Suprapubic skin (tissue), 4 donors: Measurements from ENCODE around the gene MBNL2. TPM values are rescaled to one million over a fixed set of nuclear protein-coding genes. Genes with fewer than 3 reads are reported as not detected.
A peak's percentile ranks its signal among the peaks of the same experiment; 100 is the strongest.

Source experiments
- DNase-seq, 2 donors: peaks; one replicate each; pipeline ENCODE4 v3.0.0-alpha.2; 2019; ENCODE audit warnings: low spot score in 2 of 2
- H3K27ac ChIP-seq: fragments of 200-600 bp; sonication (generic); one replicate; pipeline ENCODE4 v1.5.1; 2019
- H3K27me3 ChIP-seq: fragments of 200-600 bp; sonication (generic); one replicate; pipeline ENCODE4 v1.5.1; 2019
- H3K36me3 ChIP-seq: fragments of 200-600 bp; sonication (generic); one replicate; pipeline ENCODE4 v1.5.1; 2019
- H3K4me1 ChIP-seq: fragments of 200-600 bp; sonication (generic); one replicate; pipeline ENCODE4 v1.5.1; 2019
- H3K4me3 ChIP-seq: fragments of 200-600 bp; sonication (generic); one replicate; pipeline ENCODE4 v1.5.1; 2019; ENCODE audit warnings: mild to moderate bottlenecking
- H3K9me3 ChIP-seq: fragments of 200-600 bp; sonication (generic); one replicate; pipeline ENCODE4 v1.5.1; 2019
- CTCF ChIP-seq, 2 donors: fragments of 200-600 bp in 1 of 2; fragments of 450-650 bp in 1 of 2; sonication (generic) in 1 of 2; IDR thresholded peaks; one replicate each; pipeline ENCODE4 v1.5.1; 2016 to 2019; ENCODE audit warnings: antibody characterized with exemption in 2 of 2, mild to moderate bottlenecking in 1 of 2, moderate library complexity in 1 of 2
- EP300 ChIP-seq: sonication (generic); formaldehyde crosslinking; IDR thresholded peaks from one replicate; pipeline ENCODE4 v1.6.1; 2017; ENCODE audit warnings: antibody characterized with exemption
- POLR2A ChIP-seq, 2 donors: fragments of 450-650 bp; IDR thresholded peaks; one replicate each; pipeline ENCODE4 v1.6.1; 2017; ENCODE audit warnings: antibody characterized with exemption in 2 of 2, mild to moderate bottlenecking in 2 of 2, moderate library complexity in 2 of 2
- POLR2AphosphoS5 ChIP-seq, 3 donors: sonication (generic); formaldehyde crosslinking; IDR thresholded peaks; one replicate each; pipeline ENCODE4 v1.6.1; 2017; ENCODE audit warnings: antibody characterized with exemption in 3 of 3
- WGBS: methylation state at CpG from one replicate; pipeline ENCODE4 v1.1.5; 2018; 5-methylcytosine and 5-hydroxymethylcytosine counted together
- total RNA-seq, 4 donors: library from RNA; depleted of rRNA; stranded (reverse); fragments of >200 nt; gene quantifications; one replicate each; pipeline ENCODE4 v1.1.0, GENCODE V29; 2016

Gene MBNL2
- total RNA-seq, 4 donors from 2014 or later: 64.2 to 92.4 (median 73.4) TPM

GRCh38 chr13:97273341-97273831 lies 51.3 kb downstream of the MBNL2 start:
- Histone ChIP-seq H3K9me3 (no peaks in the 10 kb centered on the region), H3K27me3 (no peaks in the 10 kb centered on the region), H3K4me1 (peaks cover 74% of the 10 kb centered on the region), H3K36me3 (no peaks in the 10 kb centered on the region), H3K4me3 (no peak overlapping the region), H3K27ac (peak overlapping the region; percentile 62)
- no peak for DNase-seq
- TF ChIP-seq POLR2A (IDR thresholded peaks at IDR 0.05) (no peak), POLR2AphosphoS5 (IDR thresholded peaks at IDR 0.05) (no peak)
- WGBS: 66% methylated on average over 5 of the region's 5 CpGs

- H3K4me1 ChIP-seq: peaks cover 82% of the 10 kb centered on the region
- H3K27me3 ChIP-seq: no peaks in the 10 kb centered on the region
- H3K36me3 ChIP-seq: no peaks in the 10 kb centered on the region
- no peak for DNase-seq
- H3K9me3 ChIP-seq: no peaks in the 10 kb centered on the region
- TF ChIP-seq POLR2AphosphoS5 (IDR thresholded peaks at IDR 0.05) (no peak), POLR2A (IDR thresholded peaks at IDR 0.05) (no peak), CTCF (IDR thresholded peaks at IDR 0.05) (no peak), EP300 (no peak)
- no peak overlapping the region for H3K4me3 ChIP-seq
- WGBS: 28% methylated on average over 7 of the region's 7 CpGs
- peak overlapping the region; percentile 62 for H3K27ac ChIP-seq
Measured at GRCh38 chr13:97274829-97275649, 52.9 kb downstream of the MBNL2 start.

GRCh38 chr13:97275776-97276501 lies 53.8 kb downstream of the MBNL2 start:
- Histone ChIP-seq H3K27ac (peak overlapping the region; percentile 33), H3K4me1 (peaks cover 91% of the 10 kb centered on the region)
- no peak for DNase-seq

GRCh38 chr13:97276862-97277269 lies 54.7 kb downstream of the MBNL2 start:
- TF ChIP-seq EP300 (no peak), POLR2A (IDR thresholded peaks at IDR 0.05) (no peak), CTCF (IDR thresholded peaks at IDR 0.05) (no peak), POLR2AphosphoS5 (IDR thresholded peaks at IDR 0.05) (no peak)
- Histone ChIP-seq H3K36me3 (no peaks in the 10 kb centered on the region), H3K4me1 (peaks cover 96% of the 10 kb centered on the region), H3K27ac (peak overlapping the region; percentile 42), H3K4me3 (no peak overlapping the region), H3K9me3 (no peaks in the 10 kb centered on the region), H3K27me3 (no peaks in the 10 kb centered on the region)
- DNase-seq: no peak
- WGBS: 64% methylated on average over 2 of the region's 2 CpGs

More at GRCh38 chr13:97275776-97276501, 53.8 kb downstream of the MBNL2 start:
- 69% methylated on average over 8 of the region's 8 CpGs for WGBS
- no peaks in the 10 kb centered on the region for H3K9me3 ChIP-seq
- TF ChIP-seq POLR2AphosphoS5 (IDR thresholded peaks at IDR 0.05) (no peak), CTCF (IDR thresholded peaks at IDR 0.05) (no peak), POLR2A (IDR thresholded peaks at IDR 0.05) (no peak), EP300 (no peak)
- H3K4me3 ChIP-seq: no peak overlapping the region
- H3K27me3 ChIP-seq: no peaks in the 10 kb centered on the region
- H3K36me3 ChIP-seq: no peaks in the 10 kb centered on the region

- TF ChIP-seq EP300 (no peak), CTCF (IDR thresholded peaks at IDR 0.05) (no peak), POLR2AphosphoS5 (IDR thresholded peaks at IDR 0.05) (peak in 1 of 3 donors; percentile 66)
- DNase-seq: no peak
- H3K27ac ChIP-seq: peak overlapping the region; percentile 8
- no peaks in the 10 kb centered on the region for H3K9me3 ChIP-seq
- WGBS: 47% methylated on average over 9 of the region's 9 CpGs
- H3K36me3 ChIP-seq: no peaks in the 10 kb centered on the region
- H3K4me1 ChIP-seq: peaks cover 93% of the 10 kb centered on the region
- no peaks in the 10 kb centered on the region for H3K27me3 ChIP-seq
- no peak overlapping the region for H3K4me3 ChIP-seq
Measured at GRCh38 chr13:97278435-97279411, 56.6 kb downstream of the MBNL2 start.
